Omental fat pad (tissue), 4 donors: ENCODE results near the gene TXLNB. TPM values are rescaled to one million over a fixed set of nuclear protein-coding genes. Genes with fewer than 3 reads are reported as not detected.
"Not testable (repeated sequence)": the region's sequence is repeated elsewhere in the genome, so short reads cannot be mapped to it uniquely, and the experiment has no call there.

ENCODE experiments used
- ATAC-seq: fragments of 150-250 bp; one replicate; pipeline ENCODE4 v1.9.1; 2016; ENCODE audit warnings: mild to moderate bottlenecking, moderate library complexity; ENCODE audit not compliant: low FRiP score
- DNase-seq: peaks from one replicate; pipeline ENCODE4 v3.0.0-alpha.2; 2019; ENCODE audit warnings: low spot score
- CTCF ChIP-seq, 3 donors: fragments of 450-650 bp; IDR thresholded peaks; one replicate each; pipeline ENCODE4 v1.5.1; 2016 to 2017; ENCODE audit warnings: antibody characterized with exemption in 3 of 3, mild to moderate bottlenecking in 3 of 3, moderate library complexity in 2 of 3
- total RNA-seq, 4 donors: library from RNA; depleted of rRNA; stranded (reverse); fragments of >200 nt; gene quantifications; one replicate each; pipeline ENCODE4 v1.1.0, GENCODE V29; 2016

Gene TXLNB
- total RNA-seq, 4 donors from 2014 or later: 0.37 to 1.4 (median 1.2) TPM

GRCh38 chr6:139242457-139243240 lies 49.1 kb downstream of the TXLNB start:
- DNase-seq (no peak), ATAC-seq (no peak)
- TF ChIP-seq CTCF (IDR thresholded peaks at IDR 0.05): no peak

GRCh38 chr6:139240161-139241010 lies 51.4 kb downstream of the TXLNB start:
- ATAC-seq (no peak), DNase-seq (no peak)
- TF ChIP-seq CTCF (IDR thresholded peaks at IDR 0.05): no peak

GRCh38 chr6:139239064-139239463 lies 52.7 kb downstream of the TXLNB start:
- ATAC-seq: no peak
- no peak for DNase-seq
- no peak for TF ChIP-seq CTCF (IDR thresholded peaks at IDR 0.05)

- TF ChIP-seq CTCF (IDR thresholded peaks at IDR 0.05): no peak
- DNase-seq (no peak), ATAC-seq (no peak)
Observed at GRCh38 chr6:139236105-139236504, 55.7 kb downstream of the TXLNB start.

GRCh38 chr6:139235661-139236060 lies 56.1 kb downstream of the TXLNB start:
- ATAC-seq (no peak), DNase-seq (no peak)
- no peak for TF ChIP-seq CTCF (IDR thresholded peaks at IDR 0.05)

GRCh38 chr6:139234193-139234592 lies 57.6 kb downstream of the TXLNB start:
- not testable (repeated sequence) for DNase-seq

GRCh38 chr6:139231206-139231605 lies 60.6 kb downstream of the TXLNB start:
- TF ChIP-seq CTCF (IDR thresholded peaks at IDR 0.05): no peak
- no peak for ATAC-seq

More at GRCh38 chr6:139234193-139234592, 57.6 kb downstream of the TXLNB start:
- not testable (repeated sequence) for ATAC-seq

More at GRCh38 chr6:139231206-139231605, 60.6 kb downstream of the TXLNB start:
- no peak for DNase-seq
